IMR-90 (cell line): ENCODE data around the gene NXPH4. TPM values are rescaled to one million over a fixed set of nuclear protein-coding genes. Genes with fewer than 3 reads are reported as not detected.

ENCODE experiments used
- ATAC-seq: fragments of 200-7000 bp; cut with Tn5 transposase; 2 replicates; pipeline ENCODE4 v1.9.1; 2020; ENCODE audit warnings: low read depth, mild to moderate bottlenecking, moderate library complexity
- BruUV-seq: library from RNA; stranded (reverse); fragments of 400-500 nt; replicated peaks from 2 replicates; lab custom pipeline; 2021; lab: Mats Ljungman, UMichigan
- CTCF ChIA-PET: fragments of 300-600 bp; formaldehyde crosslinking; extraction: SDS; loops from one replicate; lab custom pipeline; 2021; ENCODE audit warnings: antibody characterized with exemption; lab: Yijun Ruan, JAX
- POLR2A ChIA-PET: fragments of 300-600 bp; sonication (Branson Sonifier 250); formaldehyde crosslinking; loops from one replicate; lab custom pipeline; 2022; ENCODE audit warnings: antibody characterized with exemption; ENCODE audit not compliant: unreplicated experiment; lab: Charles Lee
- DNase-seq: peaks from one replicate; pipeline ENCODE4 v3.0.0; 2013
- H2AFZ ChIP-seq: replicated peaks from 2 replicates; pipeline ENCODE3; 2013; ENCODE audit warnings: low read length, mild to moderate bottlenecking; ENCODE audit not compliant: poor library complexity
- H2AK5ac ChIP-seq: 2 replicates; pipeline ENCODE4 v1.6.1; 2013; ENCODE audit warnings: low read depth, low read length, inconsistent platforms
- H2AK9ac ChIP-seq: replicated peaks from 2 replicates; pipeline ENCODE3; 2013; ENCODE audit warnings: mild to moderate bottlenecking, low read depth, low read length, moderate library complexity; ENCODE audit not compliant: poor library complexity
- H2BK120ac ChIP-seq: 2 replicates; pipeline ENCODE4 v1.6.1; 2013; ENCODE audit warnings: low read depth, low read length, inconsistent platforms
- H2BK15ac ChIP-seq: 3 replicates; pipeline ENCODE4 v1.6.1; 2013; ENCODE audit warnings: low read depth, low read length, inconsistent platforms
- H2BK20ac ChIP-seq: 2 replicates; pipeline ENCODE4 v1.6.1; 2013; ENCODE audit warnings: low read depth, mild to moderate bottlenecking, inconsistent platforms, low read length, moderate library complexity
- H2BK5ac ChIP-seq: 2 replicates; pipeline ENCODE4 v1.6.1; 2013; ENCODE audit warnings: mild to moderate bottlenecking, low read depth, low read length, inconsistent platforms; ENCODE audit not compliant: poor library complexity, severe bottlenecking
- H3K14ac ChIP-seq: replicated peaks from 2 replicates; pipeline ENCODE4 v1.6.1; 2013; ENCODE audit warnings: low read depth, low read length, inconsistent platforms
- H3K18ac ChIP-seq: 2 replicates; pipeline ENCODE4 v1.6.1; 2013; ENCODE audit warnings: low read depth, low read length, control low read depth
- H3K23ac ChIP-seq: 2 replicates; pipeline ENCODE4 v1.6.1; 2013; ENCODE audit warnings: low read depth, low read length, inconsistent platforms
- H3K27ac ChIP-seq: 2 replicates; pipeline ENCODE4 v1.5.1; 2013; ENCODE audit warnings: mild to moderate bottlenecking, control low read depth, low read length; ENCODE audit not compliant: insufficient read depth
- H3K27me3 ChIP-seq: 2 replicates; pipeline ENCODE4 v1.6.1; 2013; ENCODE audit warnings: low read length; ENCODE audit not compliant: control insufficient read depth, insufficient read depth
- H3K36me3 ChIP-seq: 2 replicates; pipeline ENCODE4 v1.6.1; 2013; ENCODE audit warnings: low read length, mixed read lengths; ENCODE audit not compliant: control insufficient read depth, insufficient read depth
- H3K4ac ChIP-seq: 2 replicates; pipeline ENCODE4 v1.6.1; 2013; ENCODE audit warnings: low read depth, low read length, inconsistent platforms
- H3K4me1 ChIP-seq: 2 replicates; pipeline ENCODE4 v1.6.1; 2013; ENCODE audit warnings: low read length, mixed read lengths; ENCODE audit not compliant: control insufficient read depth, insufficient read depth
- H3K4me2 ChIP-seq: 2 replicates; pipeline ENCODE4 v1.6.1; 2013; ENCODE audit warnings: low read depth, mild to moderate bottlenecking, control low read depth, low read length, moderate library complexity
- H3K4me3 ChIP-seq: 2 replicates; pipeline ENCODE4 v1.5.1; 2013; ENCODE audit warnings: low read depth, mild to moderate bottlenecking, control low read depth, low read length, moderate library complexity; ENCODE audit not compliant: insufficient read depth
- H3K56ac ChIP-seq: 2 replicates; pipeline ENCODE4 v1.6.1; 2013; ENCODE audit warnings: low read length, inconsistent platforms; ENCODE audit not compliant: insufficient read depth; ENCODE audit errors: extremely low read depth
- H3K79me1 ChIP-seq, 2 experiments: 2 replicates each; pipeline ENCODE4 v1.6.1; 2013; ENCODE audit warnings: low read length in 2 of 2, inconsistent platforms in 1 of 2, low read depth in 1 of 2
- H3K9ac ChIP-seq: 2 replicates; pipeline ENCODE4 v1.6.1; 2013; ENCODE audit warnings: low read depth, low read length, control low read depth
- H3K9me1 ChIP-seq: 2 replicates; pipeline ENCODE4 v1.6.1; 2013; ENCODE audit warnings: low read length, inconsistent platforms; ENCODE audit not compliant: insufficient read depth
- H3K9me3 ChIP-seq: 2 replicates; pipeline ENCODE4 v1.6.1; 2013; ENCODE audit warnings: low read length; ENCODE audit not compliant: control insufficient read depth, insufficient read depth
- H4K20me1 ChIP-seq: 2 replicates; pipeline ENCODE4 v1.6.1; 2013; ENCODE audit warnings: low read length, inconsistent platforms; ENCODE audit not compliant: insufficient read depth
- H4K5ac ChIP-seq: 2 replicates; pipeline ENCODE4 v1.6.1; 2013; ENCODE audit warnings: mild to moderate bottlenecking, low read depth, low read length, control low read depth
- H4K8ac ChIP-seq, 2 experiments: 2 replicates each; pipeline ENCODE4 v1.6.1; 2013; ENCODE audit warnings: low read depth in 2 of 2, low read length in 2 of 2, control low read depth in 1 of 2, inconsistent platforms in 1 of 2
- H4K91ac ChIP-seq: 2 replicates; pipeline ENCODE4 v1.6.1; 2013; ENCODE audit warnings: low read depth, low read length, inconsistent platforms; ENCODE audit not compliant: insufficient read depth
- CEBPB ChIP-seq: IDR thresholded peaks from 2 replicates; pipeline ENCODE4 v1.6.1; 2012; ENCODE audit warnings: low read depth, low read length, improper control_type of control experiment
- MAFK ChIP-seq: IDR thresholded peaks from 2 replicates; pipeline ENCODE4 v1.6.1; 2012; ENCODE audit warnings: low read depth, low read length, improper control_type of control experiment
- WGBS, 2 experiments: methylation state at CpG; one replicate each; pipeline versions ENCODE4 v1.1.5 to v1.1.7; 2013; ENCODE audit warnings: missing lambda C conversion rate in 2 of 2; ENCODE audit not compliant: insufficient read length in 1 of 2; ENCODE audit errors: extremely low coverage in 2 of 2; 5-methylcytosine and 5-hydroxymethylcytosine counted together
- dilution Hi-C: fragments of 300-500 bp; cut with HindIII; formaldehyde crosslinking; loops from one replicate; pipeline ENCODE4 v1.14.3; 2018; ENCODE audit warnings: low sequenced_read_pairs; ENCODE audit not compliant: unreplicated experiment
- in situ Hi-C: fragments of 300-500 bp; cut with MboI; formaldehyde crosslinking; loops from 3 replicates; pipeline ENCODE4 v1.14.3; 2019; ENCODE audit warnings: low sequenced_read_pairs, inconsistent platforms, mixed read lengths
- intact Hi-C: fragments of 100-400 bp; cut with micrococcal nuclease; formaldehyde crosslinking; loops from 2 replicates; pipeline ENCODE4 v1.10.0; 2022
- polyA plus RNA-seq, 3 experiments: library from polyadenylated mRNA; depleted of rRNA; stranded (reverse); fragments of >200 nt; gene quantifications; 2 replicates each; pipeline ENCODE4 v1.2.3, GENCODE V29; 2012; ENCODE audit warnings: low replicate concordance in 1 of 3
- total RNA-seq: library from RNA; depleted of rRNA; stranded (reverse); fragments of >200 nt; gene quantifications from 2 replicates; pipeline ENCODE4 v1.2.3, GENCODE V29; 2012

NXPH4 gene
- total and polyA plus RNA-seq, 2 of the 4 experiments (the other 2 are of a cell fraction), result 0.36 to 3.8 TPM

DNA sequence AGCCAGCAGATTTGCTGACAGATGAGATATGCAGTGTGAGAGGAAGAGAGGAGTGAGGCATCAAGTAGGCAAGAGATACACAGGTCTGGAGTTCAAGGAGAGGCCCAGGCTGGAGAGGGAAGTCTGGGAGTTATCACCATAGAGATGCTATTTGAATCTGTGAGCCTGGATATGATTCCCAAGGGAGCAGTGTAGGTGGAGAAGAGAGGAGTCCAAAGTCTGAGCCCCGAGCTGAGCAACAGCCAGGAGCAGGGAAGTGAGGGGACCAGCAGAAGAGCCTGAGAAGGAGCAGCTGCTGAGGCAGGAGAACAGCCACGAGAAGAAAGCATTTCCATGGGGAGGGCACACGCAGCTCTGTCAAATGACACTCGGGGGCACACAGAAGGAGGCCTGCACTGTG, 20.2 kb upstream of the NXPH4 start:
- WGBS, 2 experiments, result 62% methylated on average over 3 of the region's 4 CpGs; no CpG with 5 or more reads in 1 of the 2 experiments
- no peak overlapping the region for H3K9ac ChIP-seq
- no peak overlapping the region for H3K18ac ChIP-seq
- peaks cover 12 to 19% of the 10 kb centered on the region in 2 experiments for H3K79me1 ChIP-seq
- dilution Hi-C loops, result no loop called here
- no peak overlapping the region for H3K27ac ChIP-seq
- H3K9me1 ChIP-seq, result peaks cover 5% of the 10 kb centered on the region; the same call in 1 of the 2 replicates
- in situ Hi-C loops, result no loop called here
- H3K4me1 ChIP-seq, result no peaks in the 10 kb centered on the region
- POLR2A ChIA-PET, result no interaction called here
- H4K8ac ChIP-seq, result no peak overlapping the region
- no TSS peak for BruUV-seq
- intact Hi-C loops, result no loop called here
- no peaks in the 10 kb centered on the region for H3K27me3 ChIP-seq
- H3K14ac ChIP-seq, result no peak overlapping the region
- H3K4me3 ChIP-seq, result no peak overlapping the region
- no peak overlapping the region for H2BK20ac ChIP-seq
- no peak overlapping the region for H4K91ac ChIP-seq
- peaks cover 100% of the 10 kb centered on the region for H3K36me3 ChIP-seq
- H4K20me1 ChIP-seq, result peaks cover 11% of the 10 kb centered on the region
- no peak overlapping the region for H3K4ac ChIP-seq
- TF ChIP-seq MAFK, result 0 out of 2 replicates have a peak, but pooled peaks have one; percentile 5
- no peak for TF ChIP-seq CEBPB
- no peak overlapping the region for H2BK15ac ChIP-seq
- no peak overlapping the region for H2AK5ac ChIP-seq
- no peak for ATAC-seq
- H2BK120ac ChIP-seq, result no peak overlapping the region
- no peak overlapping the region for H2AK9ac ChIP-seq
- no peaks in the 10 kb centered on the region for H3K9me3 ChIP-seq
- H2BK5ac ChIP-seq, result no peak overlapping the region
- no peak overlapping the region for H3K4me2 ChIP-seq
- CTCF ChIA-PET, result no interaction called here
- H3K23ac ChIP-seq, result no peak overlapping the region
- H2AFZ ChIP-seq, result no peak overlapping the region
- H3K56ac ChIP-seq, result no peak overlapping the region
- H4K5ac ChIP-seq, result no peak overlapping the region
- no peak for DNase-seq
